HG03432 (cell line): ENCODE results near the gene GALNT10.

Experiments
- ATAC-seq: cut with Tn5 transposase; IDR thresholded peaks from one replicate; pipeline ENCODE4 v1.9.1; 2021; ENCODE audit warnings: mild to moderate bottlenecking, moderate library complexity; ENCODE audit not compliant: unreplicated experiment

GALNT10 gene

GRCh38 chr5:154372661-154373060 lies 182.1 kb downstream of the GALNT10 start:
- ATAC-seq, result no peak

- no peak for ATAC-seq
These were observed 182.8 kb downstream of the GALNT10 start for GRCh38 chr5:154373326-154373725.

GRCh38 chr5:154373729-154374179 lies 183.2 kb downstream of the GALNT10 start:
- ATAC-seq, result no peak

- ATAC-seq, result no peak
These were observed 183.7 kb downstream of the GALNT10 start for GRCh38 chr5:154374264-154374663.

- ATAC-seq, result no peak
These were observed 184.9 kb downstream of the GALNT10 start for GRCh38 chr5:154375329-154376008.

DNA sequence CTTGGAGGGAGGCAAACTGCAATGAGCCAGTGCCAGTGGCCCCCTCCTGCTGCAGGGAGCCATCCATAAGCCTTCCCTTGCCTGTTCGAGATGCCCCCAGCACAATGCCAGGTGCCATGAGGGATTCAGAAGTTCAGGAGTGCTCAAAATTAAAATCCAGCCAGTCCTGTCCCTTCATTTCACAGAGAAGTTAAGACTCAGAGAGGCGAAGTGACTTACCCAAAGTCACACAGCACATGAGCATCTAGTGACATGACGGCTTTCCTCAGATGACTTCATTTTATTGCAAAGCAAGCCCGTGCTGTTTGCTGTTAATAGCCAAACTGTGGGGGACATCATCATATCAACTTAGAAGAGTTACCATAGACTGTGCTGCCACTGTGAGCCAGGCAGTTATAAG lies 185.9 kb downstream of the GALNT10 start:
- no peak for ATAC-seq

- ATAC-seq, result no peak
These were observed 187.4 kb downstream of the GALNT10 start for GRCh38 chr5:154377754-154378533.

- ATAC-seq, result no peak
These were observed 189.7 kb downstream of the GALNT10 start for GRCh38 chr5:154380263-154380662.

- ATAC-seq, result peak; percentile 98
These were observed 194.1 kb downstream of the GALNT10 start for GRCh38 chr5:154384480-154385235.

GRCh38 chr5:154385236-154385512 lies 194.6 kb downstream of the GALNT10 start:
- peak; percentile 30 for ATAC-seq

- ATAC-seq, result no peak
These were observed 196.6 kb downstream of the GALNT10 start for GRCh38 chr5:154386952-154387629.

GRCh38 chr5:154388842-154389241 lies 198.3 kb downstream of the GALNT10 start:
- ATAC-seq, result no peak

GRCh38 chr5:154390096-154390495 lies 199.6 kb downstream of the GALNT10 start:
- ATAC-seq, result no peak

DNA sequence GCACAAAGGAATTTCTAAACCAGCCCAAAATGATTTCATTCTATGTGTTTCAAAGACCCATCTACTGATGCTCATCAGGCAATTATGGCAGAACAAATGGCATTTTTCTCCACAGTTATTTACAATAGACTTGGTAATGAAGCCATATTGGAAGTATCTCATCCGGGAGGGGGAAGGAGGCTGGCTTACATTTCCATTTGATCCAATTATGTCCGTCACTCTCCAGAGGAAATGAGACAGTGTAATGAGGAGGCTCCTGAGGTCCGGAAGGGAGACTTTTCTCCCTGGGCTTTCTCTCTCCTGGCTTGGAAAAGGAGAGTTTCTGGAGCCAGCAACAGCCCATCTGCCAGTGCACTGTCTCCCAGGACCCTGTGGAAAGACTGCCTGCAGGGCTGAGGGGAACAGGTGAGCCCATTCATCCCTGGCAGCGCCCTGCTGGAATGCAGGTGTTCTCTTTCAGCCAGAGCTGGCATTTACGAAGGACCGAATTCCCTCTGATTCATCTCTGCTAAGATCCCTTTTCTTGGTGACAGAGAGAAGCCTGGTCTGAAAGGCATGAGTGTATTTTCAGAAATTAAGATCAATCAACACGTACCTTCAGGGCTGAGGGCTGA lies 200.3 kb downstream of the GALNT10 start:
- ATAC-seq, result no peak

DNA sequence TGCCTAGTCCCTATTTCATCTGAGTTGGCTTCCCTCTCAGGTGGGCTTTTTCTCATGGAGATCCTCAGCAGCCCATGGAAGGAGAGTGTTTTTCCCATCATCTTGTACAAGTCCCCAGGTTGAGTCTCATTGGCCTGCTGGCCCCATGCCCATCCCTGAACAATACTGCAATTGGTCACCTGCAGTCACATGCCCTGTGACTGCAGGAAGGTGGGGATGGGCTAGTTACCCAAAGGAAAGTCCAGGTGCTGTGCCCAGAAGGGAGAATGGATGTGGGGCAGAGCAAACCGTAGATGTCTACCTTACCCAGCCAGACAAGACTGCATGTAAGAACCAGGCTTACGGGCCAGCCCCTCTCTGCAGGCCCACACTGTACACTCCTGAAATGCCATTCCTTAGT lies 201.3 kb downstream of the GALNT10 start:
- no peak for ATAC-seq

DNA sequence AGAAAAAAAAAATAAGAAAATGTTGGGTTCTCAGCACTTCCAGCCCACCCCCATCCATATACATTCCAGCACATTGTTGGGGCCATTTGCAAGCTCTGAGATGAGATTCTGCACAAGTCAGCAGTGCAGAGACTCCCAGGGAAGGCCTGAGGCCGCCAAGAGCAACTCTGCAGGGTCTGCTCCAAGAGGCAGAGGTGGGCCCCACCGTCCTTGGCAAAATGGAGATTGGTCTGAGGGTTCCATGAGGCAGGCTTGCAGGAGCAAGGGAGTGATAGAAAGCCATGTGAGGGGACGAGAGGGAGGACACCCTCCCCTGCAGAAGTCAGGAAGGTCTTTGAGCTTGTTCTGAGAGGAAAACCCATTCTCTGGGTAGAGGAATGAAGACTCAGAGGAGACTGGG lies 203.3 kb downstream of the GALNT10 start:
- ATAC-seq, result no peak

- no peak for ATAC-seq
These were observed 203.8 kb downstream of the GALNT10 start for GRCh38 chr5:154394307-154394706.

- ATAC-seq, result peak; percentile 85
These were observed 205.0 kb downstream of the GALNT10 start for GRCh38 chr5:154395407-154396106.

DNA sequence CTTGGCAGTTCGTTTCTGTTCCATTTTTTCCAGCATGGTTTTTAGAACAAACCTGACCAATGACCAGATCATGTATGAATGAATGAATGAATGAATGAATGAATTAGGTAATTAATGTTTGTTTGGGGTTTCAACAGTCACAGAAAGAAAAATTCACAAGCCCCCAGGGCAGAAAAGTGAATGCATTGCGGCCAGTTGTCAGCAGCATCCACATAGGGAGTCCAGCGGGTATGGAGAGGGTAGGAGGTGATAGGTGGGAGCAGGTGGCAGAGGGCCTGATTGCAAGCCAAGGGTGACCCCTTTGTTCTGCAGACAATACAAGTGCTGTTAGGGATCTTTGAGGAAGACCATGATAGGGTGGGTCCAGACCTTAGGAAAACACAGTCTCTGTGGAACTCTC lies 205.6 kb downstream of the GALNT10 start:
- ATAC-seq, result no peak
